K562 (cell line): ENCODE measurements around the gene MAMDC4. TPM values are rescaled to one million over a fixed set of nuclear protein-coding genes. Genes with fewer than 3 reads are reported as not detected.

Source experiments
- BACH1 ChIP-seq: fragments of 200-800 bp; sonication (Bioruptor generic); IDR thresholded peaks from 2 replicates; pipeline ENCODE4 v1.6.1; 2016; ENCODE audit warnings: missing genetic modification characterization, missing compliant biosample characterization
- E2F3 ChIP-seq: fragments of 250-450 bp; sonication (Bioruptor Pico); IDR thresholded peaks from 2 replicates; pipeline ENCODE4 v1.4.0; 2020; ENCODE audit warnings: mild to moderate bottlenecking
- EP400 ChIP-seq: fragments of 450-650 bp; IDR thresholded peaks from 2 replicates; pipeline ENCODE4 v1.6.1; 2017; ENCODE audit warnings: antibody characterized with exemption, mild to moderate bottlenecking, moderate library complexity
- GATAD2A ChIP-seq: fragments of 450-650 bp; IDR thresholded peaks from 2 replicates; pipeline ENCODE4 v1.6.1; 2017
- GATAD2B ChIP-seq: fragments of 450-650 bp; IDR thresholded peaks from 2 replicates; pipeline ENCODE4 v1.6.1; 2017; ENCODE audit warnings: mild to moderate bottlenecking, borderline replicate concordance
- HIVEP1 ChIP-seq: fragments of 250-450 bp; sonication (Bioruptor Pico); IDR thresholded peaks from 2 replicates; pipeline ENCODE4 v1.4.0; 2020; ENCODE audit warnings: mild to moderate bottlenecking
- JUND ChIP-seq, 2 experiments: IDR thresholded peaks; 2 replicates in 1 of 2; 3 replicates in 1 of 2; pipeline ENCODE4 v1.6.1; 2011; ENCODE audit warnings: borderline replicate concordance in 2 of 2, low read depth in 2 of 2, low read length in 2 of 2, improper control_type of control experiment in 1 of 2, missing biosample characterization in 1 of 2, missing genetic modification characterization in 1 of 2, missing genetic modification reagents in 1 of 2
- KLF6 ChIP-seq: fragments of 250-450 bp; sonication (Bioruptor Pico); IDR thresholded peaks from 2 replicates; pipeline ENCODE4 v1.4.0; 2020; ENCODE audit warnings: mild to moderate bottlenecking, moderate library complexity, borderline replicate concordance
- NCOA2 ChIP-seq, 2 experiments: fragments of 450-650 bp; IDR thresholded peaks; 2 replicates each; pipeline ENCODE4 v1.6.1; 2018; ENCODE audit warnings: mild to moderate bottlenecking in 2 of 2, moderate library complexity in 1 of 2; ENCODE audit not compliant: partially characterized antibody in 2 of 2
- PTRF ChIP-seq: fragments of 450-650 bp; IDR thresholded peaks from 2 replicates; pipeline ENCODE4 v1.6.1; 2016; ENCODE audit warnings: mild to moderate bottlenecking, missing genetic modification characterization, missing compliant biosample characterization
- RBFOX2 ChIP-seq: fragments of 200-400 bp; formaldehyde crosslinking; IDR thresholded peaks from 2 replicates; pipeline ENCODE4 v1.6.1; 2017; ENCODE audit warnings: low read depth, mild to moderate bottlenecking, low read length, moderate library complexity
- RHOXF2B ChIP-seq: fragments of 250-450 bp; sonication (Bioruptor Pico); conservative IDR thresholded peaks from 2 replicates; pipeline ENCODE4 v1.5.1; 2021
- SMC3 ChIP-seq: conservative IDR thresholded peaks from 2 replicates; pipeline ENCODE4 v1.6.1; 2011; ENCODE audit warnings: low read depth, low read length, improper control_type of control experiment; ENCODE audit not compliant: insufficient read depth
- SP1 ChIP-seq: sonication (generic); formaldehyde crosslinking; IDR thresholded peaks from 2 replicates; pipeline ENCODE4 v1.8.1; 2022; ENCODE audit warnings: mild to moderate bottlenecking, missing genetic modification reagents
- ZBTB7A ChIP-seq: IDR thresholded peaks from 2 replicates; pipeline ENCODE4 v1.6.1; 2011; ENCODE audit warnings: low read depth, mild to moderate bottlenecking, low read length, moderate library complexity, borderline replicate concordance; ENCODE audit not compliant: control insufficient read depth
- ZC3H11A ChIP-seq: IDR thresholded peaks from 2 replicates; pipeline ENCODE4 v1.6.1; 2012; ENCODE audit warnings: low read depth, low read length, improper control_type of control experiment
- ZFP1 ChIP-seq: fragments of 450-650 bp; formaldehyde crosslinking; IDR thresholded peaks from 2 replicates; pipeline ENCODE4 v1.4.0; 2020; ENCODE audit warnings: mild to moderate bottlenecking, mixed read lengths
- ZNF143 ChIP-seq: sonication (generic); formaldehyde crosslinking; IDR thresholded peaks from 2 replicates; pipeline ENCODE4 v1.9.0; 2022; ENCODE audit warnings: mild to moderate bottlenecking, missing genetic modification reagents
- ZNF232 ChIP-seq: sonication (generic); formaldehyde crosslinking; IDR thresholded peaks from 2 replicates; pipeline ENCODE4 v1.8.0; 2022; ENCODE audit warnings: mild to moderate bottlenecking, missing genetic modification reagents
- ZNF507 ChIP-seq: conservative IDR thresholded peaks from 2 replicates; pipeline ENCODE4 v1.6.1; 2017; ENCODE audit warnings: missing genetic modification characterization, missing compliant biosample characterization
- polyA plus RNA-seq, 8 experiments: library from polyadenylated mRNA; depleted of rRNA in 4 of 8; stranded (reverse) in 5 of 8; unstranded in 3 of 8; fragments of >200 nt; fragmentation: Nextera tagmentation in 2 of 8; fragmentation: Illumina TruSeq in 1 of 8; extraction: Ambion mirVana in 2 of 8; extraction: Trizol in 1 of 8; gene quantifications; 2 replicates each; pipeline versions ENCODE4 v1.2.1 to v1.2.3, GENCODE V29; 2011 to 2014; ENCODE audit warnings: inconsistent platforms in 1 of 8, missing spikeins in 1 of 8
- total RNA-seq, 7 experiments: library from RNA; depleted of rRNA in 6 of 7; stranded (reverse); fragments of >200 nt in 6 of 7; fragmentation: Illumina TruSeq in 2 of 7; extraction: Trizol in 2 of 7; gene quantifications; 2 replicates each; pipeline versions ENCODE4 v1.2.1 to v1.2.3, GENCODE V29; 2011 to 2021; ENCODE audit warnings: low replicate concordance in 1 of 7
- TF ChIP-seq, protein P1 (sequence below): fragments of 200-800 bp; sonication (Bioruptor generic); IDR thresholded peaks from 2 replicates; pipeline ENCODE4 v1.6.1; 2017; ENCODE audit warnings: missing genetic modification characterization, missing compliant biosample characterization
- TF ChIP-seq, protein P2 (sequence below): fragments of 250-450 bp; sonication (Bioruptor Pico); IDR thresholded peaks from 2 replicates; pipeline ENCODE4 v1.5.0; 2020; ENCODE audit warnings: mild to moderate bottlenecking

MAMDC4 gene
- total and polyA plus RNA-seq, 9 of the 15 experiments (the other 6 are each of a cell fraction or from before 2014, with no cell fraction given): 0.03 to 10.8 (median 1.5) TPM

DNA sequence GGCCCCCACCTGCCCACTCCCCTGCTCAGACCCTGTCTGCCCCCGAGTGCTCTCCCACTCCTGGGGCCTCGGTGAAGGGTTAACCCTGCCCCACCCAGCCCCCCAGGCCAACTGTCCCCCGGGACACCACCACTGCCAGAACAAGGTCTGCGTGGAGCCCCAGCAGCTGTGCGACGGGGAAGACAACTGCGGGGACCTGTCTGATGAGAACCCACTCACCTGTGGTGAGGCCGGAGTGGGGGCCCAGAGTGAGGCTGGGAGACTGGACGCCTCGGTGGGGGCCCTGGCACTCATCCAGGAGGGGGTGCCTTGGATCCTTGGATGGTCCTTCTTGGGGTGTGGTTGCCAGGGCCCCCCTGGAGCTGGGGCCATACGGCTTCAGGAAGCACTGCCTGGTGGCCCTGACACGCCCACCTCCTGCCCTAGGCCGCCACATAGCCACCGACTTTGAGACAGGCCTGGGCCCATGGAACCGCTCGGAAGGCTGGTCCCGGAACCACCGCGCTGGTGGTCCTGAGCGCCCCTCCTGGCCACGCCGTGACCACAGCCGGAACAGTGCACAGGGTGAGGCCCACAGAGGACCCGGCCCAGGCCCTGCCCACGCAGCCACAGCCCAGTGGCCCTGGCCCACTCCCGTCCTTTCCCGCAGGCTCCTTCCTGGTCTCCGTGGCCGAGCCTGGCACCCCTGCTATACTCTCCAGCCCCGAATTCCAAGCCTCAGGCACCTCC is 2.1 kb downstream of the MAMDC4 start (continued):
- TF ChIP-seq, protein P1, sequence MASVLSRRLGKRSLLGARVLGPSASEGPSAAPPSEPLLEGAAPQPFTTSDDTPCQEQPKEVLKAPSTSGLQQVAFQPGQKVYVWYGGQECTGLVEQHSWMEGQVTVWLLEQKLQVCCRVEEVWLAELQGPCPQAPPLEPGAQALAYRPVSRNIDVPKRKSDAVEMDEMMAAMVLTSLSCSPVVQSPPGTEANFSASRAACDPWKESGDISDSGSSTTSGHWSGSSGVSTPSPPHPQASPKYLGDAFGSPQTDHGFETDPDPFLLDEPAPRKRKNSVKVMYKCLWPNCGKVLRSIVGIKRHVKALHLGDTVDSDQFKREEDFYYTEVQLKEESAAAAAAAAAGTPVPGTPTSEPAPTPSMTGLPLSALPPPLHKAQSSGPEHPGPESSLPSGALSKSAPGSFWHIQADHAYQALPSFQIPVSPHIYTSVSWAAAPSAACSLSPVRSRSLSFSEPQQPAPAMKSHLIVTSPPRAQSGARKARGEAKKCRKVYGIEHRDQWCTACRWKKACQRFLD (CRISPR knock-in tag): no peak
- no peak for TF ChIP-seq KLF6 (CRISPR knock-in tag)
- TF ChIP-seq GATAD2B: no peak
- TF ChIP-seq NCOA2 (IDR thresholded peaks at IDR 0.05; ENCODE audit: partially characterized antibody in 2 of 2): no peak
- no peak for TF ChIP-seq SP1
- no peak for TF ChIP-seq GATAD2A
- TF ChIP-seq EP400: no peak
- no peak for TF ChIP-seq ZNF143
- TF ChIP-seq ZBTB7A: 0 out of 2 replicates have a peak, but pooled peaks have one; percentile 6
- no peak for TF ChIP-seq ZNF232 (CRISPR knock-in tag)
- TF ChIP-seq RHOXF2B: no peak
- TF ChIP-seq HIVEP1 (CRISPR knock-in tag): no peak
- no peak for TF ChIP-seq BACH1 (tag)
- TF ChIP-seq, protein P2, sequence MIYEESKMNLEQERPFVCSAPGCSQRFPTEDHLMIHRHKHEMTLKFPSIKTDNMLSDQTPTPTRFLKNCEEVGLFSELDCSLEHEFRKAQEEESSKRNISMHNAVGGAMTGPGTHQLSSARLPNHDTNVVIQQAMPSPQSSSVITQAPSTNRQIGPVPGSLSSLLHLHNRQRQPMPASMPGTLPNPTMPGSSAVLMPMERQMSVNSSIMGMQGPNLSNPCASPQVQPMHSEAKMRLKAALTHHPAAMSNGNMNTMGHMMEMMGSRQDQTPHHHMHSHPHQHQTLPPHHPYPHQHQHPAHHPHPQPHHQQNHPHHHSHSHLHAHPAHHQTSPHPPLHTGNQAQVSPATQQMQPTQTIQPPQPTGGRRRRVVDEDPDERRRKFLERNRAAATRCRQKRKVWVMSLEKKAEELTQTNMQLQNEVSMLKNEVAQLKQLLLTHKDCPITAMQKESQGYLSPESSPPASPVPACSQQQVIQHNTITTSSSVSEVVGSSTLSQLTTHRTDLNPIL: no peak
- TF ChIP-seq SMC3: no peak
- no peak for TF ChIP-seq E2F3
- TF ChIP-seq PTRF (tag): no peak
- 0 out of 2 replicates have a peak, but pooled peaks have one; percentile 52 for TF ChIP-seq RBFOX2
- TF ChIP-seq ZNF507 (tag): no peak
- TF ChIP-seq ZFP1 (CRISPR knock-in tag): no peak
- TF ChIP-seq ZC3H11A: no peak
- TF ChIP-seq JUND (IDR thresholded peaks at IDR 0.05; ENCODE audit: borderline replicate concordance, low read depth, low read length): no peak
- TF ChIP-seq JUND (tag; IDR thresholded peaks at IDR 0.05; ENCODE audit: borderline replicate concordance, low read depth, low read length): no peak
